HepG2 (cell line): ENCODE results near the gene S100A13. TPM values are rescaled to one million over a fixed set of nuclear protein-coding genes. Genes with fewer than 3 reads are reported as not detected.

Experiments used
- ATAC-seq: fragments of 200-7000 bp; cut with Tn5 transposase; 3 replicates; pipeline ENCODE4 v1.9.1; 2020; ENCODE audit warnings: mild to moderate bottlenecking, moderate library complexity
- BruUV-seq: library from RNA; stranded (reverse); fragments of 400-500 nt; replicated peaks from 2 replicates; lab custom pipeline; 2021; lab: Mats Ljungman, UMichigan
- CTCF ChIA-PET: fragments of 300-600 bp; formaldehyde crosslinking; extraction: SDS; loops from one replicate; lab custom pipeline; 2021; ENCODE audit warnings: low total read pairs, inconsistent platforms, low intra/inter-chr PET ratio; lab: Yijun Ruan, JAX
- POLR2A ChIA-PET: fragments of 350-600 bp; sonication (Branson Sonifier 250); formaldehyde crosslinking; loops from one replicate; lab custom pipeline; 2020; ENCODE audit warnings: antibody characterized with exemption, inconsistent platforms; lab: Yijun Ruan, JAX
- DNase-seq: peaks from one replicate; pipeline ENCODE4 v3.0.0-alpha.2; 2015; ENCODE audit warnings: low spot score
- FAIRE-seq: peaks from 3 replicates; lab custom pipeline; 2011; peaks lifted over from hg19 to GRCh38; lab: Jason Lieb, UNC
- H2AFZ ChIP-seq: one replicate; pipeline ENCODE4 v1.6.1; 2011; ENCODE audit warnings: low read length, inconsistent platforms
- H3K27ac ChIP-seq: fragments of 300-600 bp; 3 replicates; pipeline ENCODE4 v1.8.0; 2011; ENCODE audit warnings: mixed run types, mild to moderate bottlenecking, mixed read lengths, low read length, inconsistent platforms; ENCODE audit not compliant: insufficient read depth; ENCODE audit errors: extremely low read length
- H3K27me3 ChIP-seq, 2 experiments: fragments of 200-600 bp in 1 of 2; 2 replicates in 1 of 2; 3 replicates in 1 of 2; pipeline versions ENCODE4 v1.6.0 to v1.8.0; 2011; ENCODE audit warnings: low read length in 2 of 2, mild to moderate bottlenecking in 2 of 2, moderate library complexity in 2 of 2, inconsistent platforms in 1 of 2; ENCODE audit not compliant: insufficient read depth in 2 of 2, control insufficient read depth in 1 of 2
- H3K36me3 ChIP-seq, 2 experiments: fragments of 200-600 bp in 1 of 2; replicated peaks in 1 of 2; 2 replicates in 1 of 2; 3 replicates in 1 of 2; pipeline versions ENCODE4 v1.5.1 to v1.8.0; 2011; ENCODE audit warnings: low read length in 2 of 2, inconsistent platforms in 1 of 2; ENCODE audit not compliant: insufficient read depth in 2 of 2, control insufficient read depth in 1 of 2
- H3K4me1 ChIP-seq: 2 replicates; pipeline ENCODE4 v1.5.1; 2012; ENCODE audit warnings: low read length, inconsistent platforms; ENCODE audit not compliant: insufficient read depth
- H3K4me2 ChIP-seq: 2 replicates; pipeline ENCODE4 v1.6.0; 2011; ENCODE audit warnings: low read depth, low read length, inconsistent platforms
- H3K4me3 ChIP-seq, 3 experiments: fragments of 200-600 bp in 1 of 3; sonication (generic), shearing (Covaris generic) in 1 of 3; replicated peaks in 1 of 3; 2 replicates each; pipeline ENCODE4 v1.5.1; 2011 to 2016; ENCODE audit warnings: low read length in 3 of 3, inconsistent platforms in 2 of 3, low read depth in 2 of 3, mild to moderate bottlenecking in 2 of 3, control low read depth in 1 of 3, mixed read lengths in 1 of 3; ENCODE audit not compliant: insufficient read depth in 1 of 3
- H3K79me2 ChIP-seq: one replicate; pipeline ENCODE4 v1.6.1; 2011; ENCODE audit warnings: low read length, inconsistent platforms; ENCODE audit not compliant: insufficient read depth
- H3K9ac ChIP-seq: 2 replicates; pipeline ENCODE4 v1.6.0; 2011; ENCODE audit warnings: mild to moderate bottlenecking, low read depth, low read length, inconsistent platforms; ENCODE audit not compliant: insufficient read depth
- H3K9me3 ChIP-seq: 2 replicates; pipeline ENCODE4 v1.5.1; 2012; ENCODE audit warnings: mild to moderate bottlenecking, low read length
- H4K20me1 ChIP-seq: 2 replicates; pipeline ENCODE4 v1.6.0; 2011; ENCODE audit warnings: inconsistent platforms, mild to moderate bottlenecking, low read length, moderate library complexity; ENCODE audit not compliant: insufficient read depth
- ELK4 ChIP-seq: sonication (generic); formaldehyde crosslinking; IDR thresholded peaks from 2 replicates; pipeline ENCODE4 v1.9.0; 2021; ENCODE audit warnings: missing genetic modification reagents, borderline replicate concordance
- GTF2F1 ChIP-seq: fragments of 150-350 bp; IDR thresholded peaks from 2 replicates; pipeline ENCODE4 v1.6.1; 2014; ENCODE audit warnings: low read length
- HIVEP1 ChIP-seq: sonication (generic); formaldehyde crosslinking; IDR thresholded peaks from 2 replicates; pipeline ENCODE4 v1.4.0; 2020; ENCODE audit warnings: mild to moderate bottlenecking, missing genetic modification reagents
- JARID2 ChIP-seq: sonication (generic); formaldehyde crosslinking; IDR thresholded peaks from 2 replicates; pipeline ENCODE4 v1.8.1; 2023; ENCODE audit warnings: missing genetic modification reagents, inconsistent platforms; ENCODE audit not compliant: insufficient replicate concordance
- MIER3 ChIP-seq: IDR thresholded peaks from 2 replicates; pipeline ENCODE4 v1.6.1; 2016; ENCODE audit warnings: missing compliant biosample characterization, borderline replicate concordance
- NCOR1 ChIP-seq: fragments of 200-600 bp; sonication (generic); IDR thresholded peaks from 2 replicates; pipeline ENCODE4 v1.7.0; 2017; ENCODE audit warnings: antibody characterized with exemption, low read length, borderline replicate concordance
- NFE2L2 ChIP-seq: fragments of 150-350 bp; IDR thresholded peaks from 2 replicates; pipeline ENCODE4 v1.6.1; 2014; ENCODE audit warnings: low read length
- PHF20 ChIP-seq: sonication (generic); formaldehyde crosslinking; IDR thresholded peaks from 2 replicates; pipeline ENCODE4 v1.5.0; 2020; ENCODE audit warnings: mild to moderate bottlenecking, missing genetic modification reagents
- PRMT3 ChIP-seq: sonication (generic); formaldehyde crosslinking; IDR thresholded peaks from 2 replicates; pipeline ENCODE4 v1.8.1; 2022; ENCODE audit warnings: low read depth, mild to moderate bottlenecking, moderate library complexity, missing genetic modification reagents, borderline replicate concordance
- SYNCRIP ChIP-seq: fragments of 200-400 bp; formaldehyde crosslinking; IDR thresholded peaks from 2 replicates; pipeline ENCODE4 v1.6.1; 2018; ENCODE audit warnings: mild to moderate bottlenecking, low read depth, low read length; ENCODE audit not compliant: insufficient read depth
- ZEB1 ChIP-seq: IDR thresholded peaks from 2 replicates; pipeline ENCODE4 v1.6.1; 2012; ENCODE audit warnings: mild to moderate bottlenecking, low read depth, inconsistent platforms; ENCODE audit not compliant: insufficient replicate concordance
- ZFP90 ChIP-seq: sonication (generic); formaldehyde crosslinking; IDR thresholded peaks from 2 replicates; pipeline ENCODE4 v1.8.0; 2022; ENCODE audit warnings: missing genetic modification reagents, mild to moderate bottlenecking, inconsistent platforms, borderline replicate concordance
- ZMYM4 ChIP-seq: sonication (generic); formaldehyde crosslinking; IDR thresholded peaks from 2 replicates; pipeline ENCODE4 v1.8.1; 2023; ENCODE audit warnings: mild to moderate bottlenecking, missing genetic modification reagents
- ZNF160 ChIP-seq: sonication (generic); formaldehyde crosslinking; IDR thresholded peaks from 2 replicates; pipeline ENCODE4 v1.8.0; 2022; ENCODE audit warnings: mild to moderate bottlenecking, inconsistent platforms, missing genetic modification reagents
- ZNF224 ChIP-seq: sonication (generic); formaldehyde crosslinking; IDR thresholded peaks from 2 replicates; pipeline ENCODE4 v1.5.0; 2020; ENCODE audit warnings: mild to moderate bottlenecking, missing genetic modification reagents
- ZNF280B ChIP-seq: sonication (generic); formaldehyde crosslinking; IDR thresholded peaks from 2 replicates; pipeline ENCODE4 v1.5.0; 2020; ENCODE audit warnings: missing genetic modification reagents, mild to moderate bottlenecking, borderline replicate concordance
- ZNF468 ChIP-seq: sonication (generic); formaldehyde crosslinking; IDR thresholded peaks from 2 replicates; pipeline ENCODE4 v1.8.0; 2022; ENCODE audit warnings: mild to moderate bottlenecking, moderate library complexity, missing genetic modification reagents
- ZNF605 ChIP-seq: sonication (generic); formaldehyde crosslinking; IDR thresholded peaks from 2 replicates; pipeline ENCODE4 v1.8.0; 2022; ENCODE audit warnings: mild to moderate bottlenecking, missing genetic modification reagents
- WGBS: methylation state at CpG from one replicate; pipeline ENCODE4 v1.1.6; 2017; ENCODE audit warnings: low lambda C conversion rate; 5-methylcytosine and 5-hydroxymethylcytosine counted together
- in situ Hi-C: cut with HindIII; loops from 2 replicates; pipeline ENCODE4 v1.10.0; 2017; ENCODE audit warnings: low pct_unique_long_range_greater_than_20kb; ENCODE audit not compliant: extremely low pct_ligation_motif_present
- intact Hi-C: fragments of 100-400 bp; cut with micrococcal nuclease; formaldehyde crosslinking; loops from one replicate; pipeline ENCODE4 v1.10.0; 2022; ENCODE audit not compliant: unreplicated experiment
- polyA plus RNA-seq, 8 experiments: library from polyadenylated mRNA; depleted of rRNA in 3 of 8; stranded (reverse) in 7 of 8; unstranded in 1 of 8; fragments of >200 nt; fragmentation: Illumina TruSeq in 4 of 8; extraction: Trizol in 4 of 8; gene quantifications; 2 replicates each; pipeline versions ENCODE4 v1.2.1 to v1.2.3, GENCODE V29; 2011 to 2016; ENCODE audit warnings: low read depth in 4 of 8, missing spikeins in 1 of 8, mixed read lengths in 1 of 8; ENCODE audit not compliant: insufficient read depth in 1 of 8
- total RNA-seq, 5 experiments: library from RNA; depleted of rRNA; stranded (reverse); fragments of >200 nt; fragmentation: Illumina TruSeq; extraction: Trizol; gene quantifications; 2 replicates each; pipeline ENCODE4 v1.2.3, GENCODE V29; 2016; ENCODE audit warnings: low read depth in 1 of 5
- TF ChIP-seq, protein P1 (sequence below): sonication (generic); formaldehyde crosslinking; IDR thresholded peaks from 2 replicates; pipeline ENCODE4 v1.8.0; 2022; ENCODE audit warnings: low read depth, missing genetic modification reagents

The S100A13 gene
- total and polyA plus RNA-seq, 2 of the 13 experiments (the other 11 are each of a cell fraction or from before 2014, with no cell fraction given) = 89.5 to 172 TPM

- POLR2A ChIA-PET = interaction anchor here (0.8 to 12.2 kb wide), 5 partner anchors 10 to 363 kb away, joined by 3 to 390 read pairs (median 14); partner anchors contain the start of genes CHTOP, JTB, S100A1 and S100A13
- no peak overlapping the region for H3K27ac ChIP-seq
These were observed 11.9 kb downstream of the S100A13 start for GRCh38 chr1:153615406-153615805.

GRCh38 chr1:153614906-153615305, 12.4 kb downstream of the S100A13 start:
- FAIRE-seq (no peak), DNase-seq (no peak), ATAC-seq (no peak)
- H3K9ac ChIP-seq = no peak overlapping the region
- H3K36me3 ChIP-seq = peaks cover 0 to 1% of the 10 kb centered on the region in 2 experiments; a peak in 1 of 5 replicates
- H2AFZ ChIP-seq = no peak overlapping the region
- no TSS peak for BruUV-seq
- H3K4me3 ChIP-seq = no peak overlapping the region
- ChIA-PET CTCF (no interaction called here), POLR2A (interaction anchor here (5.4 to 12.2 kb wide), 2 partner anchors 10 to 20 kb away, joined by 63 to 390 read pairs; partner anchors contain the start of genes CHTOP, S100A1 and S100A13)
- no peak overlapping the region for H3K4me2 ChIP-seq
- no peaks in the 10 kb centered on the region for H3K27me3 ChIP-seq
- WGBS = 89% methylated on average over 3 of the region's 7 CpGs
- peaks cover 6% of the 10 kb centered on the region for H3K79me2 ChIP-seq
- H3K27ac ChIP-seq = no peak overlapping the region
- peaks cover 70% of the 10 kb centered on the region for H3K4me1 ChIP-seq
- intact Hi-C loops = no loop called here
- no peaks in the 10 kb centered on the region for H3K9me3 ChIP-seq
- H4K20me1 ChIP-seq = no peaks in the 10 kb centered on the region
- in situ Hi-C loops = no loop called here
- TF ChIP-seq NCOR1 = no peak
- no peak for TF ChIP-seq ZNF280B (CRISPR knock-in tag)
- no peak for TF ChIP-seq ZNF605 (CRISPR knock-in tag)
- TF ChIP-seq ELK4 = no peak
- TF ChIP-seq ZFP90 (CRISPR knock-in tag) = no peak
- no peak for TF ChIP-seq SYNCRIP
- no peak for TF ChIP-seq ZNF224
- no peak for TF ChIP-seq ZNF468
- TF ChIP-seq PHF20 (CRISPR knock-in tag) = no peak
- no peak for TF ChIP-seq ZEB1

More at GRCh38 chr1:153615406-153615805, 11.9 kb downstream of the S100A13 start:
- 56% methylated on average over 2 of the region's 2 CpGs for WGBS
- Histone ChIP-seq H3K36me3 (peaks cover 0 to 1% of the 10 kb centered on the region in 2 experiments; a peak in 1 of 5 replicates), H3K4me2 (peak overlapping the region; percentile 41; the same call in 1 of the 2 replicates), H3K9me3 (no peaks in the 10 kb centered on the region), H2AFZ (no peak overlapping the region), H3K79me2 (peaks cover 6% of the 10 kb centered on the region), H4K20me1 (no peaks in the 10 kb centered on the region), H3K4me1 (peaks cover 65% of the 10 kb centered on the region), H3K4me3 (no peak overlapping the region), H3K9ac (no peak overlapping the region), H3K27me3 (no peaks in the 10 kb centered on the region)
- BruUV-seq = no TSS peak
- TF ChIP-seq PRMT3 (CRISPR knock-in tag) (no peak), ZMYM4 (CRISPR knock-in tag) (no peak), ZNF160 (no peak), HIVEP1 (no peak), GTF2F1 (no peak), NFE2L2 (no peak), MIER3 (CRISPR knock-in tag) (no peak), JARID2 (CRISPR knock-in tag) (no peak)
- TF ChIP-seq, protein P1, sequence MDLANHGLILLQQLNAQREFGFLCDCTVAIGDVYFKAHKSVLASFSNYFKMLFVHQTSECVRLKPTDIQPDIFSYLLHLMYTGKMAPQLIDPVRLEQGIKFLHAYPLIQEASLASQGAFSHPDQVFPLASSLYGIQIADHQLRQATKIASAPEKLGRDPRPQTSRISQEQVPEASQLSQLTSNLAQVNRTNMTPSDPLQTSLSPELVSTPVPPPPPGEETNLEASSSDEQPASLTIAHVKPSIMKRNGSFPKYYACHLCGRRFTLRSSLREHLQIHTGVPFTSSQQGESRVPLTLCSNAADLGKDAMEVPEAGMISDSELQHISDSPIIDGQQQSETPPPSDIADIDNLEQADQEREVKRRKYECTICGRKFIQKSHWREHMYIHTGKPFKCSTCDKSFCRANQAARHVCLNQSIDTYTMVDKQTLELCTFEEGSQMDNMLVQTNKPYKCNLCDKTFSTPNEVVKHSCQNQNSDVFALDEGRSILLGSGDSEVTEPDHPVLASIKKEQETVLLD (CRISPR knock-in tag) = no peak
- DNase-seq (no peak), ATAC-seq (no peak), FAIRE-seq (no peak)
- in situ Hi-C loops (no loop called here), intact Hi-C loops (no loop called here)
- CTCF ChIA-PET = no interaction called here
